HCT116 (cell line): ENCODE measurements around the gene IGSF3.

Source experiments
- EZH2 ChIP-seq: fragments of 200-600 bp; sonication (generic); IDR thresholded peaks from 2 replicates; pipeline ENCODE4 v1.6.1; 2017; ENCODE audit warnings: antibody characterized with exemption, mixed run types
- FOSL1 ChIP-seq: IDR thresholded peaks from 2 replicates; pipeline ENCODE4 v1.6.1; 2012; ENCODE audit warnings: low read depth
- POLR2A ChIP-seq: IDR thresholded peaks from 2 replicates; pipeline ENCODE4 v1.7.0; 2011; ENCODE audit warnings: borderline replicate concordance; ENCODE audit not compliant: insufficient read depth, insufficient read length; ENCODE audit errors: extremely low read depth
- RAD21 ChIP-seq: IDR thresholded peaks from 2 replicates; pipeline ENCODE4 v1.6.1; 2012; ENCODE audit warnings: low read depth, mild to moderate bottlenecking
- TCF7L2 ChIP-seq: IDR thresholded peaks from 2 replicates; pipeline ENCODE4 v1.7.0; 2011; ENCODE audit warnings: borderline replicate concordance, inconsistent platforms; ENCODE audit not compliant: insufficient read depth, insufficient read length; ENCODE audit errors: extremely low read depth
- ZNF274 ChIP-seq: fragments of 200-500 bp; sonication (Bioruptor generic); IDR thresholded peaks from 2 replicates; pipeline ENCODE4 v1.6.1; 2014; ENCODE audit warnings: mild to moderate bottlenecking, low read depth, low read length, inconsistent platforms
- TF ChIP-seq, protein P1 (sequence below), 3 experiments: fragments of 200-600 bp in 1 of 3; sonication (generic) in 1 of 3; IDR thresholded peaks in 2 of 3; conservative IDR thresholded peaks in 1 of 3; 2 replicates each; pipeline ENCODE4 v1.5.1; 2012 to 2017; ENCODE audit warnings: low read depth in 2 of 3, low read length in 2 of 3, antibody characterized with exemption in 1 of 3, borderline replicate concordance in 1 of 3, control low read depth in 1 of 3, mild to moderate bottlenecking in 1 of 3, mixed read lengths in 1 of 3, mixed run types in 1 of 3, moderate library complexity in 1 of 3; ENCODE audit not compliant: insufficient read depth in 1 of 3
- TF ChIP-seq, protein P2 (sequence below): IDR thresholded peaks from 2 replicates; pipeline ENCODE4 v1.6.1; 2012

GRCh38 chr1:116713474-116713873, 45.9 kb upstream of the IGSF3 start:
- TF ChIP-seq, protein P1, sequence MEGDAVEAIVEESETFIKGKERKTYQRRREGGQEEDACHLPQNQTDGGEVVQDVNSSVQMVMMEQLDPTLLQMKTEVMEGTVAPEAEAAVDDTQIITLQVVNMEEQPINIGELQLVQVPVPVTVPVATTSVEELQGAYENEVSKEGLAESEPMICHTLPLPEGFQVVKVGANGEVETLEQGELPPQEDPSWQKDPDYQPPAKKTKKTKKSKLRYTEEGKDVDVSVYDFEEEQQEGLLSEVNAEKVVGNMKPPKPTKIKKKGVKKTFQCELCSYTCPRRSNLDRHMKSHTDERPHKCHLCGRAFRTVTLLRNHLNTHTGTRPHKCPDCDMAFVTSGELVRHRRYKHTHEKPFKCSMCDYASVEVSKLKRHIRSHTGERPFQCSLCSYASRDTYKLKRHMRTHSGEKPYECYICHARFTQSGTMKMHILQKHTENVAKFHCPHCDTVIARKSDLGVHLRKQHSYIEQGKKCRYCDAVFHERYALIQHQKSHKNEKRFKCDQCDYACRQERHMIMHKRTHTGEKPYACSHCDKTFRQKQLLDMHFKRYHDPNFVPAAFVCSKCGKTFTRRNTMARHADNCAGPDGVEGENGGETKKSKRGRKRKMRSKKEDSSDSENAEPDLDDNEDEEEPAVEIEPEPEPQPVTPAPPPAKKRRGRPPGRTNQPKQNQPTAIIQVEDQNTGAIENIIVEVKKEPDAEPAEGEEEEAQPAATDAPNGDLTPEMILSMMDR (IDR thresholded peaks at IDR 0.05 in 2 of 3, conservative IDR thresholded peaks at IDR 0.05 in 1 of 3; ENCODE audit: borderline replicate concordance in 1 of 3, insufficient read depth in 1 of 3, low read depth in 2 of 3, low read length in 2 of 3), result no peak
- TF ChIP-seq, protein P2, sequence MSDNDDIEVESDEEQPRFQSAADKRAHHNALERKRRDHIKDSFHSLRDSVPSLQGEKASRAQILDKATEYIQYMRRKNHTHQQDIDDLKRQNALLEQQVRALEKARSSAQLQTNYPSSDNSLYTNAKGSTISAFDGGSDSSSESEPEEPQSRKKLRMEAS, result no peak
- no peak for TF ChIP-seq EZH2
- TF ChIP-seq RAD21, result no peak
- TF ChIP-seq TCF7L2, result no peak
- TF ChIP-seq POLR2A, result no peak
- TF ChIP-seq FOSL1, result no peak
- no peak for TF ChIP-seq ZNF274
